Measurements from ENCODE around the gene IKBKE. TPM values are rescaled to one million over a fixed set of nuclear protein-coding genes. Genes with fewer than 3 reads are reported as not detected.

Gene IKBKE
- total and polyA plus RNA-seq, 2 donors from 2014 or later: 3.4 to 14.5 TPM

GRCh38 chr1:206512851-206513180 is 42.5 kb downstream of the IKBKE start:
- Histone ChIP-seq H3K4me3 (ENCODE audit: low read length in 3 of 3) (no peak overlapping the region), H3K9me3 (ENCODE audit: control insufficient read depth in 2 of 3, insufficient read depth in 1 of 3, low read length in 3 of 3) (no peaks in the 10 kb centered on the region), H3K4me1 (ENCODE audit: control insufficient read depth in 2 of 3, insufficient read depth in 2 of 3, low read depth in 1 of 3, low read length in 3 of 3) (peaks cover 0 to 8% (median 0%) of the 10 kb centered on the region in 3 donors), H3K9ac (ENCODE audit: low read length in 3 of 3) (peak overlapping the region in 1 of 3 donors; percentile 29), H3K27me3 (ENCODE audit: control insufficient read depth, insufficient read depth, low read length) (peaks cover 2% of the 10 kb centered on the region), H3K27ac (ENCODE audit: low read depth in 2 of 2, low read length in 2 of 2) (peak overlapping the region in 1 of 2 donors; percentile 67), H3K36me3 (ENCODE audit: control insufficient read depth in 2 of 3, insufficient read depth in 3 of 3, low read length in 3 of 3) (no peaks in the 10 kb centered on the region)
- no peak for FAIRE-seq
- no peak for DNase-seq
- no peak for TF ChIP-seq CTCF (IDR thresholded peaks at IDR 0.05; ENCODE audit: borderline replicate concordance, extremely low read depth, insufficient read depth)
- intact Hi-C loops (cut with DNase I): no loop called here

GRCh38 chr1:206513312-206514111 is 43.2 kb downstream of the IKBKE start:
- peak in 2 of 5 donors; percentile 31 to 92 for DNase-seq
- no peak for FAIRE-seq
- intact Hi-C loops (cut with DNase I): no loop called here
- no peak for TF ChIP-seq CTCF (IDR thresholded peaks at IDR 0.05; ENCODE audit: borderline replicate concordance, extremely low read depth, insufficient read depth)
- peaks cover 0 to 8% (median 0%) of the 10 kb centered on the region in 3 donors for H3K4me1 ChIP-seq (ENCODE audit: control insufficient read depth in 2 of 3, insufficient read depth in 2 of 3, low read depth in 1 of 3, low read length in 3 of 3)
- H3K36me3 ChIP-seq (ENCODE audit: control insufficient read depth in 2 of 3, insufficient read depth in 3 of 3, low read length in 3 of 3): no peaks in the 10 kb centered on the region
- H3K27ac ChIP-seq (ENCODE audit: low read depth in 2 of 2, low read length in 2 of 2): peak overlapping the region; percentile 16 to 40
- no peaks in the 10 kb centered on the region for H3K9me3 ChIP-seq (ENCODE audit: control insufficient read depth in 2 of 3, insufficient read depth in 1 of 3, low read length in 3 of 3)
- H3K27me3 ChIP-seq (ENCODE audit: control insufficient read depth, insufficient read depth, low read length): peaks cover 2% of the 10 kb centered on the region
- no peak overlapping the region for H3K9ac ChIP-seq (ENCODE audit: low read length in 3 of 3)
- no peak overlapping the region for H3K4me3 ChIP-seq (ENCODE audit: low read length in 3 of 3)

GRCh38 chr1:206514813-206515387 is 44.6 kb downstream of the IKBKE start:
- Histone ChIP-seq H3K9ac (ENCODE audit: low read length in 3 of 3) (no peak overlapping the region), H3K9me3 (ENCODE audit: control insufficient read depth in 2 of 3, insufficient read depth in 1 of 3, low read length in 3 of 3) (no peaks in the 10 kb centered on the region), H3K27me3 (ENCODE audit: control insufficient read depth, insufficient read depth, low read length) (no peaks in the 10 kb centered on the region), H3K27ac (ENCODE audit: low read depth in 2 of 2, low read length in 2 of 2) (no peak overlapping the region), H3K4me3 (ENCODE audit: low read length in 3 of 3) (no peak overlapping the region), H3K4me1 (ENCODE audit: control insufficient read depth in 2 of 3, insufficient read depth in 2 of 3, low read depth in 1 of 3, low read length in 3 of 3) (peaks cover 0 to 7% (median 0%) of the 10 kb centered on the region in 3 donors), H3K36me3 (ENCODE audit: control insufficient read depth in 2 of 3, insufficient read depth in 3 of 3, low read length in 3 of 3) (no peaks in the 10 kb centered on the region)
- no peak for DNase-seq
- no peak for FAIRE-seq
- intact Hi-C loops (cut with DNase I): no loop called here
- no peak for TF ChIP-seq CTCF (IDR thresholded peaks at IDR 0.05; ENCODE audit: borderline replicate concordance, extremely low read depth, insufficient read depth)
